GM19328 (cell line): Measurements from ENCODE around the gene RNF2.
"Not testable (repeated sequence)": the region's sequence is repeated elsewhere in the genome, so short reads cannot be mapped to it uniquely, and the experiment has no call there.

Experiments
- ATAC-seq: cut with Tn5 transposase; IDR thresholded peaks from one replicate; pipeline ENCODE4 v1.9.1; 2021; ENCODE audit warnings: mild to moderate bottlenecking, moderate library complexity; ENCODE audit not compliant: unreplicated experiment

RNF2 gene

GRCh38 chr1:185049670-185050069 lies 4.3 kb downstream of the RNF2 start:
- no peak for ATAC-seq

- no peak for ATAC-seq
Observed at GRCh38 chr1:185050823-185051451, 5.6 kb downstream of the RNF2 start.

GRCh38 chr1:185053204-185053603 lies 7.8 kb downstream of the RNF2 start:
- ATAC-seq: no peak

GRCh38 chr1:185054365-185055060 lies 9.2 kb downstream of the RNF2 start:
- no peak for ATAC-seq

- no peak for ATAC-seq
Observed at GRCh38 chr1:185058110-185058509, 12.8 kb downstream of the RNF2 start.

- ATAC-seq: no peak
Observed at GRCh38 chr1:185058876-185059275, 13.5 kb downstream of the RNF2 start.

GRCh38 chr1:185059950-185060571 lies 14.7 kb downstream of the RNF2 start:
- ATAC-seq: no peak

GRCh38 chr1:185062710-185063370 lies 17.5 kb downstream of the RNF2 start:
- no peak for ATAC-seq

- no peak for ATAC-seq
Observed at GRCh38 chr1:185063719-185064118, 18.4 kb downstream of the RNF2 start.

GRCh38 chr1:185065006-185065405 lies 19.6 kb downstream of the RNF2 start:
- ATAC-seq: not testable (repeated sequence)

- no peak for ATAC-seq
Observed at GRCh38 chr1:185066181-185066580, 20.8 kb downstream of the RNF2 start.

- no peak for ATAC-seq
Observed at GRCh38 chr1:185068341-185068740, 23.0 kb downstream of the RNF2 start.

- no peak for ATAC-seq
Observed at GRCh38 chr1:185069202-185069772, 23.9 kb downstream of the RNF2 start.

GRCh38 chr1:185070051-185070450 lies 24.7 kb downstream of the RNF2 start:
- no peak for ATAC-seq

- ATAC-seq: no peak
Observed at GRCh38 chr1:185073725-185074124, 28.4 kb downstream of the RNF2 start.

- no peak for ATAC-seq
Observed at GRCh38 chr1:185074307-185074706, 28.9 kb downstream of the RNF2 start.

GRCh38 chr1:185075476-185075875 lies 30.1 kb downstream of the RNF2 start:
- no peak for ATAC-seq

- no peak for ATAC-seq
Observed at GRCh38 chr1:185077374-185077773, 32.0 kb downstream of the RNF2 start.

- ATAC-seq: no peak
Observed at GRCh38 chr1:185080422-185080821, 35.1 kb downstream of the RNF2 start.

- ATAC-seq: no peak
Observed at GRCh38 chr1:185083818-185084217, 38.5 kb downstream of the RNF2 start.

- ATAC-seq: no peak
Observed at GRCh38 chr1:185087101-185087500, 41.7 kb downstream of the RNF2 start.
